GM04503 (cell line): ENCODE data around the gene FMN2.
A peak's percentile ranks its signal among the peaks of the same experiment; 100 is the strongest.

Source experiments
- DNase-seq: peaks from one replicate; pipeline ENCODE4 v3.0.0-alpha.2; 2012; ENCODE audit warnings: low read depth

Gene FMN2

DNA sequence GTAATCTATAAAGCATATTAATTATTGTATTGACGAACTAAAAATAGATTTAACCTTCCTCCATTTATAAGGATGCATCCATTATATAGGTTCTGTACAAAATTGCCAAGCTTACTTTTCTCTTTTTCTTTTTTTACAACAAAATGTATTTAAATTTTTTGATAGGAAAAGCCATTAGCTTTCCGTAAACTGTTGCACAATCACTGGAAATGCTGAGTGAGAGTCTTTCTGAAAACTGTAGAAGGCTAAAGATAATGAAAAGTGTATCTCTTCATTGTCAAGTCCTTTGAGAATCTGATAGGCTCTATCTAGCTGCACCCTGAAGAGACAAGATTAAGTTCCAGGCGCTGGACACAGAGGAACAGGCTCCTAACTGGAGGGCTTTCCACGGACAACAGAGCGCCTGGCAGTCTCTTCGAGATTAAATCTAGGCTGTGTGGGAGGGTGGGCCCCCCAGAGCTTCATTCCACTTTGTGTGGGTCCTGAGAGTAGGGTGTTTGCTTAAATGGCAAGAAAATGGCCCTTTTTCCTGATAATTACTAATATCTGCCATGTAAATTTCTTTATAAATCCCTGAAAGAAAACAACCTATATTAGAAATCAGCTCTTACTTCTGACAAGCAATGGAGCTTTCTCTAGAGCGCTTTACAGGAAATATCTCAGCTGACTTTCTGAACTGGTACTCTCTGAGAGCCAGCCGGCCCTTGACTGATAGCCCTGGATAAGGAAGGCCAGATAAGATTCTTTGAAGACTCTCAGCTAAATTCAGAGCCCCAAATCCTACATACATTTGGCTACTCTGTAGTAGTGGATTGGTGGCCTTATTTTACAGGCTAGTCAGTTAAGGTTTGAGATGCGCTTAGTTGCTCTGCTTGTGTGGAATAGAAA lies 108.3 kb downstream of the FMN2 start:
- DNase-seq: no peak

DNA sequence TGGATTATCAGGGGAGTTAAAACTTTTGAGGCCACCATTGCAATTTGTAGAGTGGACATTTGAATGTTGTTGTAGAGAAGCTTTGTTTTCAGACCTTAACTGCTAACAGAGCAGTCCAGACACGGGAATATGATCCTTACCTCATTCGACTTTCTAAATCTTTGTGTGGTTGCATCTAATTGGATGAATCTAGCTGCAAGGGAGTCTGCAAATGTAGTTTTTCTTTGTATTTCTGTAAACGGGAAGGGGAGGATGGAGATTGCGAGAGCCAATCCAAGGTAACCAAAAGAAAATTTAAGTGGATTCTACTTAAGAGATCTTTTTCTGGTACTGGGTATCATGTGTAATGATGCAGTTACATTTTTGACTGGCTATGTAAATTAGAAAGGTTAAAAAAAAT lies 110.2 kb downstream of the FMN2 start:
- DNase-seq: no peak

DNA sequence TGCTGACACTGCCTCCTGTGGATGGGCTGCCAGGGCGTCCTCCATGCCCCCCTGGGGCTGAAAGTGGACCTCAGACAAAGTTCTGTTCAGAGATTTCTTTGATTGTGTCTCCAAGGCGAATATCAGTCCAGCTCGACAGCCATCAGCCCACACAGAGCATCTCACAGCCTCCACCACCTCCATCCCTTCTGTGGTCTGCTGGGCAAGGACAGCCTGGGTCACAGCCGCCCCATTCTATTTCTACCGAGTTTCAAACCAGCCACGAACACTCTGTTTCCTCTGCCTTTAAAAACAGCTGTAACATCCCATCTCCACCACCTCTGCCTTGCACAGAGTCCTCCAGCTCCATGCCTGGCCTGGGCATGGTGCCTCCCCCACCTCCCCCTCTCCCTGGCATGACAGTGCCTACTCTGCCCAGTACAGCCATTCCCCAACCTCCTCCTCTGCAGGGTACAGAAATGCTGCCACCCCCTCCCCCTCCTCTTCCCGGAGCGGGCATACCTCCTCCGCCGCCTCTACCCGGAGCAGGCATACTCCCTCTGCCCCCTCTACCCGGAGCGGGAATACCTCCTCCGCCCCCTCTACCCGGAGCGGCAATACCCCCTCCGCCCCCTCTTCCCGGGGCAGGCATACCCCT lies 115.5 kb downstream of the FMN2 start:
- DNase-seq: no peak

DNA sequence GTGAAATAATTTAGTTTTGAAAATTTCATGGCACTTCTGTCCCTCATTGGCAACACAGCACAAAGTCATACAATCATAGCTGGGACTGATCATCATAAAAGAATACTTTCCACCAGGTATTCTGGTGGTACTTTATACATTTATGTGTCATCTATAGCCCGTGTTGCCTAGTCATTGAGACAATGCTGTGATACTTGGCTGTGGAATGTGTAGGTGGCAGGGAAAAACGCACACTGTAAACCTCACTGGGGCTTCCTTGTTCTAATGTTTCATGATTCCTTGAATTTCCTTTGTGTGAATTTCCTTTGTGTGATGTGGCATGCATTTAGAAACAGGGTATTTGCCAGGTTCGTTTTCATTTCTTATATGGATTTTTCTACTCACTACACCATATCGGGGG lies 118.3 kb downstream of the FMN2 start:
- no peak for DNase-seq

DNA sequence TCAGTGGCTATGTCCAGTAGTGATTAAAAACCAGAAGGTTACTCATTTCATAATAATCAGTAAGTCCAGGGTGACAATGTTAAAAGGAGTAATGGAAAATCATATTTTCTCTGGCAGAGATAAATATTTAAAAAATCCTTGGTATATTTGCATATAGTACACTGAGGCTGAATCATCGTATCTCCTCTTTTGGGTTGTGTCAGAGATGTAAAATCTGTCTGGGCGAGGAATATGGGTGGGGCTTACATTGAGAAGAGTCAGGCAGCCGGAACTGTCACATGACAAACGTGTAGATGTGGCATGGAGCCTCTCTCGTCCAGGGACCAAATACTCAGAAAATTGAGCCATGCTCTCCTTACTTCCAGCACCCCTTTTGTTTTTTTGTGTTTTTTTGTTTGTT lies 120.9 kb downstream of the FMN2 start:
- no peak for DNase-seq

DNA sequence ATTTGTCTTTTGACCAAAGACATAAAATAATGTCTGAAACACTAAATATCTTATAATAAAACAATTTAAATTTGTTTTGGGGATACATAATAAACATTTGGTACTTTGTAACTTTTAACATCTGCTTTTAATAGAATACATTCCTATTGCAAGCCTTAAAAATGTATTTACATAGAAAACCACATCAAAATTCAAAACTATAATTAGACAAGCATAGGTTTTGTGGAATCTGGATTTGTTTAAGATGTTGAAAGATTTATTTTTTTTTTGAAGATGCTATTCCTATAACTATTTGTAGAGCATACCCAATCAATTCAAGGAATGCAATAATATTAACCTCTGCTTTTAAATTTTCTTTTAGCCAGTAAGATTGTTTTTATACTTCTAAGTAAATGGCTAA lies 125.7 kb downstream of the FMN2 start:
- no peak for DNase-seq

DNA sequence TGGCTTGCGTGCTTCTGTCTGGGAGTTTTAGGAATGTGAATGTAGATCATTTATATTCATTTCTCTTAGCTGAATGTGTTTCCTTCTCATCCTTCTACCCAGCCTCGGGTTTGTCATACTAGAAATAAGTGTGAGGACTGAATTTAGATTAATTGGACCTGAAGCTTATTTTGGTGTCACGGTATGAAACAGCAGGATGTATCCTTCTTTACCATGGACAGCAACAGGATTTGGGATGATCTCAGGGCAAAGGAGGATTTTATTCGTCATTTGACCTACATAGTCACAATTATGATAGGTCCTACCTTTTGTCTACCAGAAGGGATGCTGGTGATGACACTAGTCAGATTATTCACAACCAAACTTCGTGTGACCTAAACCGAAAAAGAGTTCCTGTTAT lies 127.4 kb downstream of the FMN2 start:
- no peak for DNase-seq

DNA sequence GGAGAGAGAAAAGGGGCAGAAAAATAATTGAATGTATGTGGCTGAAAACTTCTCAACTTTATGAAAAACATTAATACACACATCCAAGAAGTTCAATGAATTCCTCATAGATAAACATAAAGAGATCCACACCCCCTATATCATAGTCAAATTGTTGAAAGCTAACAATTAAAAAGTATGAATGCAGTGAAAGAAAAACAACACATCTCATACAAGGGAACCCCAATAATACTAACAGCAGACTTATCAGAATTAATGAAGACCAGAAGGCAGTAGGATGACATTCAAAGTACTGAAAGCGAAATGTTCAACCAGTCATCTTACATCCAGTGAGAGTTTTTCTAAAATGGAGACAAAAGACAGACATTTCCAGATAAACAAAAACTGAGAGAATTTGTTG lies 134.4 kb downstream of the FMN2 start:
- DNase-seq: no peak

DNA sequence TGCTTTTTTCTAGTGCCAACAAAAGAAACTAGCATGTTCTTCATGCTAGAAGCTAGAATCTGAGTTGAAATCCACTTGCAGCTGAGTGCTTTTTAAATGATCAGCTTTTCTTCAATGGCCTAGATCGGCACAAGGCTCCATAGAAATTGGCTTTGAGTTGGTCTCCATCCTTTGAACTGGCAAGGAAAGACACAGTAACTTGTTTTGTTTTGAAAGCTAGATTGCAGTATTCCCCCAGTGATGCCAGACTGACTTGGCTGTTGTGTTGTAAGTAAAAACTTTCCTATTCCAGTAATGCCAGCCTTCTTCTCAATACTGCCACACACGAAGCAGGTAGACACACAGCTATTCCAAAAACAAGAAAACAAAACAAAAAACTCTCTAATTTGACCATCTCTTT lies 139.1 kb downstream of the FMN2 start:
- DNase-seq: no peak

DNA sequence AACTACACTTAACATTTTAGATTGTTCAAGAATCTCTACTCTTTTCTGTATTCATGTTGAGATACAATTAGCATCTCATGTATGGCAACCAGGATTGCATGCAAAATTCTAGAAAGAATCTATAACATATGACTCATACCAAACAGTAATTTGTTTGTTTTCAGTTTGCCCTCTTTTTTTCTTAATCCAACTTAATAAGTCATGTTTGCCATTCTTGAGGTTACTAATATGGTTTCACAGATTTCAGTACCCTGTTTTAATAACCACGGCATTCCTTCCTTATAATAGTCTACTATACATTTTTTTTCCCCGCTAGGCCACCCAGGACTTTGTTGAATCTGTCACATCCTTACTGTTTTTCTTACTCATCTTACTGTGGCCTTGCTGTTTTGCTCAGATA lies 140.8 kb downstream of the FMN2 start:
- DNase-seq: peak; percentile 86

DNA sequence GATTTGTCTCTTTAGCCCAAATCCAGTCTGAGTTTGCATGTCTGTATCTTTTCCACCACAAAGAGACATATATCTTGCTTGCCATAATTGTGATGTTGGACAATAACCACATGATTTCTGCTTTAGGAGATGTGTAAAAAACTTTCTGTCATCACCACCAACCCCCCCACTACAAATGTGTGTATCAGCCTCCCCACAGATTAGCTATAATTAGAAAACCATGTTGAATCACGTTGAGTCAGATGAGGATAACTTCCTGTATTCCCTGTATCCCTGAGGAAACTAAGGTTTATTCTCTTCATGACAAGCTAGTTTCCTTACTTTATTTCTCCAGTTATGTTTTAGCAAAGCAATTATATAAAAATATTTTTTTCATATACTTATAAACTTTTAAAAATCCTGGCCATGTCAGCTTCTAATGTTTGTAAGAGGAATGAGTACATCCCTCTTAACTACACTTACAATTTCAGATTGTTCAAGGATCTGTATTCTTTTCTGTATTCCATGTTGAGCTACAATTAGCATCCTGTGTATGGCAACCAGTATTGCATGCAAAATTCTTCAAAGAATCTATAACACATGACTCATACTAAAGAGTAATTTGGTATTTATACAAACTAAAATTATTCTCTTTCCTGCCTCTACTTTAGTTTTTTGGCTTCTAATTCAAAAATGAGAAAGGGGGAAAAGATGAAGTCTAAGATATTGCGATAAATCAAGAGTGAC lies 143.0 kb downstream of the FMN2 start:
- DNase-seq: peak; percentile 66

DNA sequence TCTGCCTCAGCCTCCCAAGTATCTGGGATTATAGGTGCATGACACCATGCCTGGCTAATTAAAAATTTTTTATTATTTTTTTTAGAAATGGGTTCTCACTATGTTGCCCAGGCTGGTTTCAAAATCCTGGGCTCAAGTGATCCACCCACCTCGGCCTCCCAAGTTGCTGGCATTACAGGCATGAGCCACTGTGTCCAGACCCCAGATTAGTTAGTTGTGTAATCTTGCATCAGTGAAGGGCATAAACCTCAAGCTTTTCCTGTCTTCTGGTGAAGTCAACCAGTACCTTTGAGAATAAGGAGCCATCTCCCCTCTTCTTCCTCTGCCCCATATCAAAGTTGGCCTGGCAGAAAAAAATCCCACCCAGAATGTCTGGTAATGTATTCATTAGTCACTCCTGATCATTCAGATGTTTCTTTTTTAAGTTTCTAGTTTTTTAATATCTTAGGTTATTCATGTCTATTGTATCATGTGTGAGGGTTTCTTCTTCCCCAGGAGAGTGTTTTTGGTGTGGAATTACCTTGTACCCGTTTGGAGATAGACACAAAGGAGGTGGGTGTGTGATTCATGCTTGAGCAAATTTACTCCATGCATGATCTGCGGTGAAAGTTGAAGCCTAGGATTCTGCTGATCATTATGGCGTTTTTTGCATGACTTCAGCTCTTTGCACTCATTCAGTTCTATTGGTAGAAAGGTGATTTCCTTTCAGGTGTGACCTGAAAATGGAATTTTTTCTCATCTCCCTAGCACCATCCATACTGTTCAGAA lies 144.0 kb downstream of the FMN2 start:
- no peak for DNase-seq

DNA sequence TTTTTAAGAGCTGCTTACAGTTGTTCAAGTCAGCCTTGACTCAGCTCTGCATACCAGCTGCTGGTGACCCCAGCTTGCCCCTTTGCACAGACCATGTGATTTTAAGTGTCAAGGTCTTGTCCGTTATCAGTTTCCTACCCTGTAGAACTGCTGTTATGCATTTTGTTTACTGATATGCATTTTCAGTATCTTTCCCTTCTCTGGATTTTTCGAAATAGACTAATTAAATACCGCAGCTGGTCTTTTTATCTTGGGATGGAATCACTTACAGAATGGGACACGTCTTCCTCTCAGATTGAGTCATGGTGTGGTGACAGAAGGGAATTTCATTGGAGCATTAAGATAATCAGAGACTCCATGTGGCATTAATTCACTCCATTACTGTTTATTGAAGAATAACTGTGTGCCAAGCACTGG lies 145.6 kb downstream of the FMN2 start:
- DNase-seq: peak; percentile 62

DNA sequence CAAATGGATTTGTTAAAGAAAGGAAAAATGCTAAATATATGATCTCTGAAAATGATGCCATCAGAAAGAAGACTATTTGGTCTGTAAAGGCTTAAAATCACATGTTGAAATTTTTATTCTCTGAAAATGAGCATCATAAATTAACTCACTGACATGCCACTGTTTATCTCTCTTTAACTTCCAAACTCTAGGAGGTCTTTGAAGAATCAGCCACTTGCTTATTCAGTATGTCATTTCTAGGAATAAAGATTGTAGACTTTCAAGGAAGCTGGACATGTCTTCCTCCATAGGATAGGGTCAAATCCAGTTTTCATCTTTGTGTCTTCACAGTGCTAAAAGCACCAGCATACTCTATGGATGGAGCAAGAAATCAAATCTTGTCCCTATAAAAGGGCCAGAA lies 147.6 kb downstream of the FMN2 start:
- DNase-seq: no peak

DNA sequence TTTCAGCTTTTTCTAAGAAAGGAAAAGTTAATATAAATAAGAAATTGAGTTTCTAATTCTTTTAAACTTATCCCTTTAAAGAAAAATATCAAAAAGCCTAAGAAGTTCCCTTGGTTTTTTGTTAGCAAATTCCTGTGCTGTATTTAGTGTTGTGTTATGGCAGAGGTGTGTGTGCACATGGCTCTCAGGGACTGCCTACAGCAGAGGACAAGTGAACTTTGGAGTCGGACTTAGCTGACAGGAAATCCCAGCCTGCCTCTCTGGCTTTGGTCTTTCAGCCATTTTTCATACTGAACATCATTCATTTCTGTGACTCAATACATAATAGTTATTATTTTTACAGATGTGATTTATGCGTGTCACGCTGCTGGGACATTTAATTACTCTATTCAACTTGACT lies 149.6 kb downstream of the FMN2 start:
- DNase-seq: no peak

DNA sequence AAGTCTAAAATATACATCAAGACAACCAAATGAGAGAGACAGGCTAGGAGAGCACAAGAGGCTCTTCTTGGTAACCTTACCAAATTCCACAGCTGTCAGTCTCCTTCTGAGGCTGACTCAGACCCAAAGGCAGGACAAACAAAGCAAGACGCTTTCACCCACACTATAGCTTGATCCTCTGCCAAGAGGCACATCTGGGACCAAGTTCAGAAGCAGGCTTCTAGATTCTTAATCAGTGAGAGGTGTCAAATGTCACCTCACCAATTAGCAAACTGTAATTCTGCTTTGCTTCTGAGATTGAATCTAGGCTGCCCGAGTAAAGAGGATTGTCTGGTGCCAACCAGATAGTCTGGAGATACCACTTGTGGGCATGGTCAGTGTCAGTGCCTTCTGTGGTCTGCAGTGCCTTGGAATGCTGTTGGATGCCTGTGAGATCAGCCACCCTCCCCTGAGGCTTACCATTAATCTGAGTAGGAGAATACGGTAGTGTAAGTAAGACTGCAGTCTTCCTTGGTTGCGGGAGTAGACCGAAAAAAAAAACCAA lies 151.0 kb downstream of the FMN2 start:
- peak; percentile 67 for DNase-seq

DNA sequence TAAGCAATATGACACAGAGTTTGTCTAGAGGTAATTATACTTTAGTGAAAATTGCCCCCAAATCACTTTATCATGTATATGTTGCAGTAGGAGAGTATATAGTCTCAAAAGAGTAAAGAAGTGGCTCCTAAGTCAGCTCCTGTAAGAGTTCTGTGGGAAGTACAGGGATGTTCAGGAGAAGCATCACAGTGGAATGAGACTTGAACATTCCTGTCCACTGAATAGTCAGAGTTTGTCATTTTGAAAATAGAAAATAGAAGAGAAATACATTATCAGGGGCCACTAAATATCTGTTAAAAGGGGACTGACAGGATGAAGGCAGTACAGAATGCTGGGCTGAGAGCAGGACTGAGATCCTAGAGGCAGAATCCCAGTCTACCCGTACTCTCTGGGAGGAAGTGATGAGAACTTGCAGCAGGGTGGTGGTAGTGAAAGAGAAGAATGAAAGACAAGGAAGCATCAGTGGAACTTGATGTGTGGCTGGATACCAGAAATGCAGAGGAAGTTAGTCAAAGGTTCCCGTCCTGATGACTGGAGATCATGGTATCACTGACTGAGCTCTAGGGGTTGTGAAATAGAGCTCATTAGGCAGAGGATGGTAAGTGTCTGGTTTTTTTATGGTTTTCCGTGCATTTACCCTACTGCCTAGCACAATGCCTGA lies 153.4 kb downstream of the FMN2 start:
- DNase-seq: peak; percentile 91

DNA sequence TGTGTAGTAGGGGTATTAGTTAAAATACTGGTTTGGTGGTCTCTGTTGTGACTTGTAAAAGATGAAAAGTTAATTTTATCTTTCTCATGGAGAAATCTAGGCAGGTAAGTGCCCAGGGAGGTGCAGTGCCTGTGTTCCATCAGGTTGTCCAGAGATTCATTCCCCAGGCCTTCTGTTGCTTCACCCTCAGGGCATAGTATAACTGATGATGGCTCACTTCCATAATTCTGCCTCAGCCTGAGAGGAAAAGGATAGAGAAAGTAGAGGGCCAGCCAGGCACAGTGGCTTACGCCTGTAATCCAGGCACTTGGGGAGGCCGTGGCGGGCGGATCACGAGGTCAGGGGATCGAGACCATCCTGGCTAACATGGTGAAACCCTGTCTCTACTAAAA lies 153.9 kb downstream of the FMN2 start:
- peak; percentile 51 for DNase-seq

DNA sequence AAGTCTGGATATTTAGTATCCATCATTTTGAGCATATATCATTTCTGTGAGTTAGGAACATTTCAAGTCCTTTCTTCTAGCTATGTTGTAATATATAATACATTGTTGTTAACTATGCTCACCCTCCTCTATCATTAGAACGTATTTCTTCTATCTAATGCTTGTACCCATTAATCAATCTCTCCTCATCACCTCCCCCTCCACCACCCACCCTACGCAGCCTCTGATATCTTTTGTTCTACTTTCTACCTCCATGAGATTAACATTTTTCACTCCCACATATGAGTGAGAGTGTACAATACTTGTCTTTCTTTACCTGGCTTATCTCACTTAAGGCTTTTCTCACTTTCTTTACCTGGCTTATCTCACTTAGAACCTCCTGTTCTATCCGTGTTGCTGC lies 156.2 kb downstream of the FMN2 start:
- no peak for DNase-seq

DNA sequence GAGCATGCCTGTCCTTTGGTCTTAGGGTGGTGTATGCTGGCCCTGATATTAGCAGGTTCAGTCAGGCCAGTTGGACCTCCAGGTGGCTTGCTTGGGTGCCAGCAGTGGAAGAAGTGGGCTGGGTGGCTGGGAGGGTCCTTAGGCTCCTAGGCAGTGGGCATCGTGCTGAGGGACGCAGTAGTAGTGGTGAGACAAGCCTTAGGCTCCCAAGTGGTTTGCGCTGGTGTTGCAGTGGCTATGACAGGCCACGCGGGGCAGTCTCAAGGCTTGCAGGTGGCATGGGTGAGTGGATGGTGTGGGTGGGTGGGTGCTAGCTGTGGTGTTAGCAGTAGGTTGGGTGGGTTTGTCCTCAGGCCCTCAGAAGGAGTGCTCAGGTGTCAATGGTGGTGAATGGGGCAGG lies 162.3 kb downstream of the FMN2 start:
- no peak for DNase-seq

DNA sequence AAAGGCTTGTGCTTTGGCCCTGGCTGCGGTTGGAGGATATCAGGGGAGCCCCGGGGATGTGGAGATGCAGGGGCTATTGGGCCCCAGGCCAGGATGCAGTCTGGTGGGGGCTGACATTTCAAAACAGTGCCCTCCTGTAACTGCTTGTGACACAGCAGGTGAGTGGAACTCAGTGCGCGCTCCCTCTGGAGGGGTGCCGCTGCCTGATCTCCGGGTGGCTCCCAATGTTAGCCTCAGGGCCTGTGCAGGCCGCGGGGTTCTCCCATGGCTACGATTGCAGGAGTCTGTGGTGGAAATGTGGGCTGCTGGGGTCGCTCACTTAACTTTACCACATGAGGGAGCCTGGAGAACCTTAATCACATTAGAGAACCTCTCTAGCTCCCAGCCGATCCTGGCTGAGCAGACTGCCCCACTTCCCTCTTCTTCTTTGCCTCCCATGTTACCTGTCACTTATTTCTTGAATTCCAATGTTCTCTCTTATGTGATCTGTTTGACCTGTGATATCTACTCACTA lies 163.2 kb downstream of the FMN2 start:
- DNase-seq: no peak
